ENCODE results near the gene ZCCHC4.

Gene ZCCHC4

GRCh38 chr4:25306518-25307057 is 6.0 kb upstream of the ZCCHC4 start:
- no peak for DNase-seq (ENCODE audit: low read depth)
- H3K4me3 ChIP-seq (ENCODE audit: low read length) = no peak overlapping the region
- no peak for TF ChIP-seq CTCF (IDR thresholded peaks at IDR 0.05; ENCODE audit: insufficient read depth, low read depth, low read length, missing control alignments)

- no peak for TF ChIP-seq CTCF (IDR thresholded peaks at IDR 0.05; ENCODE audit: insufficient read depth, low read depth, low read length, missing control alignments)
- DNase-seq (ENCODE audit: low read depth) = no peak
These were observed 5.0 kb upstream of the ZCCHC4 start for GRCh38 chr4:25307596-25307995.

GRCh38 chr4:25308306-25308705 is 4.3 kb upstream of the ZCCHC4 start:
- TF ChIP-seq CTCF (IDR thresholded peaks at IDR 0.05; ENCODE audit: insufficient read depth, low read depth, low read length, missing control alignments) = no peak
- peak; percentile 33 for DNase-seq (ENCODE audit: low read depth)
- H3K4me3 ChIP-seq (ENCODE audit: low read length) = no peak overlapping the region

More at GRCh38 chr4:25307596-25307995, 5.0 kb upstream of the ZCCHC4 start:
- no peak overlapping the region for H3K4me3 ChIP-seq (ENCODE audit: low read length)

- DNase-seq (ENCODE audit: low read depth) = no peak
- no peak overlapping the region for H3K4me3 ChIP-seq (ENCODE audit: low read length)
- TF ChIP-seq CTCF (IDR thresholded peaks at IDR 0.05; ENCODE audit: insufficient read depth, low read depth, low read length, missing control alignments) = no peak
These were observed 3.8 kb upstream of the ZCCHC4 start for GRCh38 chr4:25308761-25309160.

- no peak overlapping the region for H3K4me3 ChIP-seq (ENCODE audit: low read length)
- DNase-seq (ENCODE audit: low read depth) = no peak
- no peak for TF ChIP-seq CTCF (IDR thresholded peaks at IDR 0.05; ENCODE audit: insufficient read depth, low read depth, low read length, missing control alignments)
These were observed 2.3 kb upstream of the ZCCHC4 start for GRCh38 chr4:25310066-25310802.

- TF ChIP-seq CTCF (IDR thresholded peaks at IDR 0.05; ENCODE audit: insufficient read depth, low read depth, low read length, missing control alignments) = no peak
- no peak for DNase-seq (ENCODE audit: low read depth)
- H3K4me3 ChIP-seq (ENCODE audit: low read length) = no peak overlapping the region
These were observed 1.8 kb upstream of the ZCCHC4 start for GRCh38 chr4:25310803-25311166.
